NCI-H1694 treated with DMSO at 0.1 percent for 48 hours (cell line): ENCODE results near the gene TFDP3.

Source experiments
- DNase-seq: peaks from one replicate; lab custom pipeline; 2025; lab: John Stamatoyannopoulos, UW

Gene TFDP3, protein sequence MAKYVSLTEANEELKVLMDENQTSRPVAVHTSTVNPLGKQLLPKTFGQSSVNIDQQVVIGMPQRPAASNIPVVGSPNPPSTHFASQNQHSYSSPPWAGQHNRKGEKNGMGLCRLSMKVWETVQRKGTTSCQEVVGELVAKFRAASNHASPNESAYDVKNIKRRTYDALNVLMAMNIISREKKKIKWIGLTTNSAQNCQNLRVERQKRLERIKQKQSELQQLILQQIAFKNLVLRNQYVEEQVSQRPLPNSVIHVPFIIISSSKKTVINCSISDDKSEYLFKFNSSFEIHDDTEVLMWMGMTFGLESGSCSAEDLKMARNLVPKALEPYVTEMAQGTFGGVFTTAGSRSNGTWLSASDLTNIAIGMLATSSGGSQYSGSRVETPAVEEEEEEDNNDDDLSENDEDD

DNA sequence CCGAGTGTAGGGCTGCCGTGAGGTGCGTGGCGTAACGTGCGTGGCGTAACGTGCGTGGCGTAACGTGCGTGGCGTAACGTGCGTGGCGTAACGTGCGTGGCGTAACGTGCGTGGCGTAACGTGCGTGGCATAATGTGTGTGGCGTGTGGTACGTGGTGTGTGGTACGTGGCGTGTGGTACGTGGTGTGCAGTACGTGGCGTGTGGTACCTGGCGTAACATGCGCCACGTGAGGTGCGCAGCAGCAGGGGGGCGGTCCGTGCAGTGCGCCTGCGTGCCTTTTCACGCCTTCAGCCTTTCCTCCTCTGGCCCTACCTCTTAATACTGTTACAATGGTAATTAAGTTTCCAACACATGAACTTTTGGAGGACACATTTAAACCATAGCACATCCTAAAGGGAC lies at the start of gene TFDP3:
Gene TFDP3 (minus strand): TSS at position 26 of the 400 bp plus-strand sequence. CDS start 95 bp downstream, outside the sequence.
- no peak for DNase-seq

DNA sequence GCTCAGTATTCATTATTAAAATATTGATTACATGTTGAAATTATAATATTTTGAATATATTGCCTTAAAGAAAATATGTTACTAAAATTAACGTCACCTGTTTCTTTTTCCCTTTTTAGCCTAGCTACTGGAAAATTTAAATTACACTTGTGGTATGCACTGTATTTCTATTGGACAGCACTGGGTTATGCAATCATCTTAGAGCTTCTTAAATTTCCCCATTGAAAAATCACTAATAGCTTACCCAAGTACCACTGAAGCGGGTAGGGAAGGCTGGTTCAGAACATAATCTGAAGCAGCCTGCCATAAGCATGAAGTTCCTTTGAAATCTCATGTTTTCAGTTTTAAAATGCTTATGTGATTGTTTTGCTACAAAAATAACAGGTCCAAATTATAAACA lies 49.5 kb upstream of the TFDP3 start:
- no peak for DNase-seq

DNA sequence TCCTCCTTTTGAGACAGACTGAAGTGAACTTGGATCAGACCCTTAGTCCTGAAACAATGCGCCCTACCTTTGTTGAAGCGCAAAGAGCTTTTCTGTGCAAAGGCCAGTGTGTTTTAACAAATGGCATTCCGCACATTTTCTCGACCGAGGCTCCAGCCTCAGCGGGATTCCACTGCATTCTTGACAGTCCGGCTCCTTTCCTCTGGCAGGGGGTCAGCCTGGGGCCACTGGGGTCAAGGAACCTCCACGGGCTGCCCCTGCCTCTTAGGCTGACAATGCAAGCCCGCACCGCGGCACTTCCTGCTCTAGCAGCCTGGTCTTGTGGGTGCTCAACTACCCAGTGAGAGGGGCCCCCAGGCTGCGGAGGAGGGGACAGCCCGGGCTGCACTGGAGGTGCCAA lies 47.2 kb upstream of the TFDP3 start:
- DNase-seq, result no peak

DNA sequence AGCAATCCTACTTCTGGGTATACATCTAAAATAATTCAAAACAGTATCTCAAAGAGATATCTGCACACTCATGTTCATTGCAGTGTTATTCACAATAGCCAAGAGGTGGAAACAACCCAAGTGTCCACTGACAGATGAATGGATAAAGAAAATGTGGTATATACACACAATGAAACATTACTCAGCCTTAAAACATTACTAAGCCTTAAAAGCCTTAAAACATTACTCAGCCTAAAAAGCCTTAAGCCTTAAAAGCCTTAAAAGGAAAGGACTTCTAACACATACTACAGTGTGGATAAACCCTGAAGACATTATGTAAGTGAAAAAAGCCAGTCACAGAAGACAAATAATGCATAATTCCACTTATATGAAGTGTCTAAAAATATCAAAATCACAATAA lies 40.3 kb upstream of the TFDP3 start:
- DNase-seq, result no peak

DNA sequence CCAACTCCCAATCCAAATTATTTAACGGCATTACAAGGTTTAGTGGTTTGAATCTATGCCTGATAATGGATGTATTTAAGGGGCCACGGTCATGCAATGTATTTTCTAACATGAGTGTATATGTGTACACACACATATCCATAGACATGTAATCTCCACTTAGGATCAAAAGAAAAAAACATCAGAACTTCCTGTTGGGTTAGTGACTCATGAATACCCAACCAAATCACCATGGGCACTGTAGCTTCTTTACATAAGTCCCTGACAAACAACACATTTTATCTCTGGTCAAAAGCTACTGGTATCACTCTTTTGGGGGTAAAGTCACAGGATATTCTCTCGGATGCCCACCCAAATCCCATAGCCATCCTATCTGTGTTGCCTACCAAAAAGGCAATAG lies 36.5 kb upstream of the TFDP3 start:
- DNase-seq, result no peak

DNA sequence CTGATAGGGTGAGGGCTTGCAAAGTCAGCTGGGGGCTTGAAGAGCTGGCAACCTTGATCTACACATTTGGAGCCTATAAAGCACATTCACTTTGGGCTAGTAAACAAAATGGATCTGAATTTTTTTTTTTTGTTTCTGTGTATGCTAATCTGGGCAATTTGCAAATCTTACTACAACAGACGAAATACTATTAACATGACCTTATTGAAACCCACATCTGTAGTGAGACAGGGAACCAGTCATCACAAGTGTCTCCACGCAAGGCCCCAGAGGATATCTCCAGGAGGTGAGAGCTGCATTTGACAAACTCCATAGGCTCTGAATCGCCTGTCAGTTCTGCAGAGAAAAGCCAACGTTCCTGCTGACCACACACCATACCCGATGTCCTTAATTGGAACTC lies 33.0 kb upstream of the TFDP3 start:
- DNase-seq, result no peak

DNA sequence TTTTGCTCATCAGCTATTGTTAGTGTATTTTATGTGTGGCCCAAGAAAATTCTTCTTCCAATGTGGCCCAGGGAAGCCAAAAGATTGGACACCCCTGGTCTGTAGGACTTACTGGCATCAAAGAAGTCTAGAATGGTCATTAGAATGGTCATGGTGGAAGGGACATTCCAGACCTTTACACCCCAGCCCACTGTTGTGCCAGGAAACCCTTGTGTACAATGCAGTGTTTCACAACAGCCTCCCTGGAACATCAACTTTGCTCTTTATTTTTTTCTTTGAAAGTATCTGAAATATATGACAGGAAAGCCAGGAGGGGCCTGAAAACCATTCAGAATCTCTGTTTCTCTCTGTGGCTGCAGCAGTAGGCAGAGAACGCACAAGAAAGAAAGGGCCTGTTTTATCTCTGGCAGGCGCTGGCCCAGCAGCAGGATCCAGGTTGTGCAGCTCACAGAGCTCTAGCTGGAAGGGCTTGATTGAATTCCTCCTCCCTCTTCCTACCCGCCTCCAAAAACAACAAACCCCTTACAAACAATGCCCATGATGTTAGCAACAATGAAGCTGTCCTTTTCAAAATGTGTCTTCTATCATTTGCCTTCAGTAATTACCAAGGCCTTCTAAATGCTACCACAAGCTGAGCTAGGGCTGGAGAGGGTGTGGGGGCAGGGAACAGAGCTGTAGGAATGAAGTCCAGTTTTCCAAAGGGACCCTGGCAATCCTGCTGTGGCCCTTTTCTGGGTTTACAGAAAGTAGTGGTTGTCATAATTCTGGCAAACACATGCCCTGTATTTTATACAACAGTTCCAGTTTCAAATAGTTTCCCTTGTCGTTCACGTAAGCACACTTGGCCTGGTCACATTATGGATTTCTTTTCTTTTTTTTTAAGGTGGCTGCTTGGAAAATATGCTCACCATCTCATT lies 32.3 kb upstream of the TFDP3 start:
- no peak for DNase-seq

DNA sequence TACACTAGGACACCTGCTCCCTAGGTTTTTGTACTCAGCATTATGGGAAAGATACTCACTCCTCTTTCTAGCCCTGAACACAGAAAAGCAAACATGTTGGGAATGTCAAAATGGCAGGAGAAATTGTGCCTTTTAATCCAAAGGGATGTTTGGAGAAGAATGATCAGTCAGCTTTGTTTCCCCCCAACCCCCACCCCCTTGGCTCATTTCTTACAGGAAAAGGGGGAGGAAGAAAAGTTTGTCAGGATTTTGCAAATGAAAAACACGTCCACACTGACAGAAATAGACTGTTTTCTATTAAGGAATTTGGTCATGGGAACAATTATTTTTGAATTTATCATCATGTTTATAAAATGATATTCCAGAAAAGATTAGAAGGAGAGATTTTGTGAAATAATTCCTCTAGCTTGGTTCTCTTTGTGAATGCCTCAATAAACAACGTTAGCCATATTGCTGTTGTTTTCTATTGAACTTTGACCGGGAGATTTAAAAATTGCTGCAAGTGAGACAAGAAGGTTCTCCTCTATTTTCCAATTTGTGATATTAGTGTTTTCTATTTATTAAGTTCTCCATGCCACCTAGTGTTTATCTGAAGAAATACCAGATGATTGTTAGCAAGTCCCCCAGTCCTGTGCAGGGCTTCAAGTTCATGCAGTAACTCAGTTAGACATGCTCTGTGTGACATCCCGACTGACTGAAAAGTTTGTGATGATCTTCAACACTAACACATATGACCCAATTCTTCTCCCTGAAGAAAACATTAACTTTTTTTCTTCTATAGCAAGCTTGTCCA lies 31.3 kb upstream of the TFDP3 start:
- peak; percentile 20 for DNase-seq

DNA sequence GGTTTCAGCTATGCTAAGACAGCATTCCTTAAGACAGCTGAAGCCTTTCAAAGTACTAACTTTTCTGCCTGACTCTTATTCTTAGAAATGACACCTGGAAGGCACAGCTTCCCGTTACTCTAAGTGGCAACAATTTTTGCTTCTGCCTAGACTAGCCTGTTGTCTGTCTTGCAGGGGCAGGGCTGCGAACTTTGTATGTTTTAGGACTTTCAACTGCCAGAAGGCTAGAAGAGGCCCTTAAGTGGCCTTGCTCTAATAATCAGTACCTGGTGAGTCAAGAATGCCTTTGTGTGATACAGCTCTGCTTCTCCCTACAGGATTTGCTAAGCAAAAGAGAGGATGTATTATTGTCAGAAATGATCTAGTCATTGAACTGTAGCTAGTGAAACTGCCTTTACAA lies 30.0 kb upstream of the TFDP3 start:
- no peak for DNase-seq

DNA sequence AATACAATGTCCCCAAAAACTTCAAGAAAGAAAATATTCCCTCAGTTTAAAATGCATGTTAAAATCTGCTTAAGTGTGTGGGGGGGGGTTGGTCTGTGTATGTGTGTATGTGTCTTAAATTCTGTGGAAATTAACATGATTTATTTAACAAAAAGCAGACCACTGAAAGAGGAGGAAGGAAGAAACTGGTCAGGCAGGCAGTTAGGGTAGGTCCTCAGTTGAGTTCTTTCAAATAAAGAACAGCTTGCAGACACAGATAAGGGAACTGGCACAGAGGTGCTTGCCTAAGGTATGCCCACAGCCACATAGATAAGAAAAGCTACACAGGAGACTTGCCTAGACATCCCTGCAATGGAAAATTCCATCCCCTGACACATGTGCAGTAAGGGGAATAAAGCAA lies 28.8 kb upstream of the TFDP3 start:
- no peak for DNase-seq

DNA sequence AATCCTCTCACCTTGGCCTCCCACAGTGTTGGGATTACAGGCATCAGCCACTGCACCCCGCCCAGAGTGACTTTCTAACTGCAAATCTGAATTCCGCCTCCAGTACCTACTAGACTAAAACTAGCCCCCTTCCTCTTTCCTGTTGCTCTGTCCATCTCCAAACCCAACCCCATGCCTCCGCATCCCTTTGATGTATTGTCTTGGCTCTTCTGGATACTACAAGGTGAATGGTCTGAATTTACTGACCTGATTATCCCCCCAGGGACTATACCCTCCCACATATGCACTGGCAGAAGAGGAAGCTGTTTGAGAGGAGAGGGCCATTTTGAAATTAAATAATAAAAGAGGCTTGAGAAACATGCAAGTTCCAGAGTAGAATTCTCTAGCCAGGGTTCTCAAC lies 17.7 kb upstream of the TFDP3 start:
- DNase-seq, result no peak

DNA sequence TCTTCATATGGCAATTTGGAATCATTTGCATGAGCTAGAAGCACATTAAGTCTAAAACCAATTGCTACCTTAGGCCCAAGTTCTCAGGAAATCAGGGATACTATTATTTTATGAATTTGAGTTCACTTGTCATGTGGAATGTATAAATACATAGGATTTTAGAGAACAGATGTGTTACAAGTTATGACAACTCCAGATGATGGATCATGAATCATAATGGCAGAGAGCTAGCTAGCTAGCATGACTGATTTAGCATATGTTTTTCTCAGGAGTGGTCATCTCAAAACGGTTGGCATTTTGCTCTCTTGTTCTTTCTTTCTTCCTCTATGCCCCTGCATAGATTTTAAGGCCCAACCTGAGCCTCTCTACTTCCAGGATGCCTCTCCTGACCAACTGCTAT lies 14.2 kb upstream of the TFDP3 start:
- no peak for DNase-seq

DNA sequence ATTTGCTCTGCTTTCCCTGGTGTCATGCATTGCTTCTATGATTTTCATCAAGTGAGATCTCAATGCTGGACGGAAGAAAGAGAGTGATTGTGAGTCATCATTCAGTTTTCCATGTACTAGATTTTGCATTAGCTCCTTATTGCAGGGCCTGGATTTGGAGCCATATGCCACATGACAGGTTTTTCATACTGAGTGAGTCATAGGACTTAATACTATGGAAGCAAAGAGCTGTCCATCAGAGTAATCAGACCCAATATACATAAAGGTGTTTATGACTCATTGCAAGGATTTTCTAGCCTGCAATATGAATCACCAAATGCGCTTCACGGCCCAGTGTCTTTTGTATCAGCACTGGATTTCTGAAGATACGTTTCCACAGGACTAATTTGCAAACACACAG lies 11.2 kb upstream of the TFDP3 start:
- DNase-seq, result no peak

DNA sequence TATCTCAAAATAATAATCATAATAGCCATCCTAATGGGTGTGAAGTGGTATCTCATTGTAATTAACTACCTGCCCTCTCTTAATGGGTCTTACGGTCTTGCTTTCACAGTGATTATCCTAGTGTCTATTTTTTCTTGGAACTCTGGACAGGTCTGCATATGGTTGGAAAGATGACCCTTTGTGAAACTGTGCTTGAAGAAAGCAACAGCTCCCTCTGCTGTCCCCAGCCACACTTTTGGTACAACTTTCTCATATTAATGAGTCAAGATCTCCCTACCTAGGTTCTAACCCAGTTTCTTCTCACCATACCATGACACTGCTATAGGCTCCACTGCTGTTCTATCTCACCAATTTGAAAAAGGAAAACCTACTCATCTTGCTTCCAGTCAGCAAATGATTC lies 2.4 kb downstream of the TFDP3 start:
- DNase-seq, result no peak

DNA sequence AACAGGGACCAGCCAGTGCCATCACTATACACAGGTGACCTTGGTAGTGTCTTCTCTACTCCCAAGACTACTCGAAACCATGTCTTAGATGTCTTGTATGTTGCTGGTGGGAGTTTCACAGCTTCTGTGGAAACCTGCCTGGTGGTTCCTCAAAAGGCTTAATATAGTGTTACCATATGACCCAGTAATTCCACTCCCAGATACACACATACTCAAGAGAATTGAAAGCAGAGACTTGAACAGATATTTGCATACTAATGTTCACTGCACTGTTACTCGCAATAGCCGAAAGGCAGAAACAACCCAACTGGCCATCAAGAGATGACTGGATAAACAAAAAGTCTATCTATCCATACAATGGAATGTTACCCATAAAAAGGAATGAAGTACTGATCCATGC lies 3.1 kb downstream of the TFDP3 start:
- DNase-seq, result no peak

DNA sequence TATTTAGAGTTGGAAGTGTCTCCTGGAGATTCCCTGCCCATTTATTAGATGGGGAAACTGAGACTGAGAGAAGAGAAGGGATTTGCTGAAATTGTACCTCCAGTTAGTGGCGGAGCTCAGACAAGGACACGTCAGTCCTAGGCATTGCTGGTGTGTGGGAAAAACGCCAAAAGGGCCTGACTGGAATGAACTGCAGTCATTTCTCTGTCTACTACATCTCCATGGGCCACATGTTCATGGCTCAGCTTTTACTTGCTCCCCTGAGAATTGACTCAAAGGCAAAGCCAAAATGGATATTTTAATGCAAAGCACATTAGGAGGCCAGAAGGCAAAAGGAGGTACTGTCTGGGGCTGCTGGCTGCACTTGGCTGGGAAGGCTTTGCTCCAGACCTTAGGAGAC lies 3.9 kb downstream of the TFDP3 start:
- no peak for DNase-seq

DNA sequence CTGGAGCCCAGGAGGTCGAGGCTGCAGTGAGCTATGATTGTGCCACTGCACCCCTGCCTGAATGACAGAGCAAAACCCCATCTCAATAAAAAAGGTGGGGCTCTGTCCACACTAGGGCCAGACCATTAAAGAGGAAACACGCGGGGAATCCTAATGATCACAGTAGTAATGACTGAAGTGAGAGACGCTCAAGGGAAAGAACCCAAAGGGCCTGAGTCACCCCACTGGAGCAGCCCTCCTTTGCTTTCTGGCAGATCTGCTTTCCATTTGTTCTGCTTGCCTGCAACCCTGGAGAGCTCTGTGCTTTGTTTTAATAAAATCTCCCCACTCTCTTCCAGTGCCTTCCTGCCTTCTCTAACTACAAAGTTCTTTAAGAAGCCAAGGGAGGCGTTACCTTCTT lies 5.0 kb downstream of the TFDP3 start:
- DNase-seq, result no peak

DNA sequence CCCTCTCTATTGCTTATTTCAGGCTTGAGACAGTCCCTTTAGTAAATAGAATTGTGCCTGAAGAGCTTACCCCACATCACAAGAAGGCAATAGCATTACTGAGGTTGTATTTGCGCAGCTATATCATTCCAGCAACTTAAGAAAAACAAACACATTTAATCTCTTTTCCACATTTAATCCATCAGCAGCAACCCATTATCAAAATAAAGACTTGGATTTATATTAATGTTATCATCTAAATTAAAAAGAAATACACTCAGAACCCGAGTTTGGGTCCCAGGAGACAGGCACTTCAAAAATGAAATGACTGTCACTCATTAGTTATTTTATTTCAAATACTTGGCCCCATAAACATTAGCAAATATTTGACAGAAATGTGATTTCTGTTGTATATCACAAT lies 10.4 kb downstream of the TFDP3 start:
- no peak for DNase-seq

DNA sequence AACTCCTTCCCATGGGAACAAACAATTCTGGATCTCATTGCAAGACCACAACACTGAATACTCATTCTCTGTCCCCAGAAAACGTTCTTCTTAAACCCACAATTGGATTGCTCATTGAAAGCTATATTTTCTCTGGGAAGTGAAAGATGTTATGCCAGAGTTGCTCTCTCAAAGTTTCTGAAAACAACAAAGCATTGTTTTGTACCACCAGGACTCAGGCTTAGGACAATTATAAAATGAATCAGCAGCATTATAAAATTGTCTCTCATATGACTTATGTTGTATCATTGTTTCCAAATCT lies 26.5 kb downstream of the TFDP3 start:
- no peak for DNase-seq

DNA sequence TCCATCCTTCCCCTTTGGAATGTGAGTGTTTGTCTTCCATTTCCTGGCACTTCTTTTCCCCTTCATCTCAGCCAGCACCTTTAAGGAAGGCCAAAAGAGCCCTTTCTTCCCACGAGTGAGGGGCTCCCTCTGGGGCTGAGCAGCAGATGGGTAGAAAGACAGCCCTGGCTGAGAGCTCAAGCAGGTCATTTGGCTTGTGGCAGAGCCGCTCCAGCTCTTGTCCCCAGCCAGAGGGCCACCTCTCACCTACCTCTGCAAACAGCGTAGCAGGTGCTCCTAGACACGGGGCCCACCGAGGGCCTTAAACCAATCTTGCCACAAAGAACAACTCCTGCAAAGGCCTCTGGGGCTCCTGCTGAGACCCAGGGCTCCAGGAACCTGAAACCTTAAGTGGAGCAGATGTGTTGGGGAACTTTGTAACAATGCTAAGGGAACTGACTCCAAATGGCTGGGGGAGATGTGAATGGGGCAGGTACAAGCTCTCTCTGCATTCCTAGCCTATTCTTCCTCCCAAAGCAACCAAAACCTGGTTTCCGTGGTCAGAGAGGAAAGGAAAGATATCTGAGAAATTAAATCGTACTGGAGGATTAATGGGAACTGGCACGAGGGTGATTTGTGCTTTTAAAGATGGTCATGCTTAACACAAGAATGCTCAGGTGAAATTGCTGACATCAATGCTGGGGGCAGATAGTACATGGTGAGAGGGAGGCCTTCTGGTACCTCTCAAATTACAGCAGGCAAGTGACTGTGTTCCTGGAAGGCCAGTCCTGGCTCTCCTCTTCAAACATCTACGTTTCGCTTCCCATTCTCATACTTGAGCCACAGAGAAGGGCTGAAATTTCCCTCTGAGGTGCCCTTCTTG lies 27.0 kb downstream of the TFDP3 start:
- DNase-seq, result no peak

DNA sequence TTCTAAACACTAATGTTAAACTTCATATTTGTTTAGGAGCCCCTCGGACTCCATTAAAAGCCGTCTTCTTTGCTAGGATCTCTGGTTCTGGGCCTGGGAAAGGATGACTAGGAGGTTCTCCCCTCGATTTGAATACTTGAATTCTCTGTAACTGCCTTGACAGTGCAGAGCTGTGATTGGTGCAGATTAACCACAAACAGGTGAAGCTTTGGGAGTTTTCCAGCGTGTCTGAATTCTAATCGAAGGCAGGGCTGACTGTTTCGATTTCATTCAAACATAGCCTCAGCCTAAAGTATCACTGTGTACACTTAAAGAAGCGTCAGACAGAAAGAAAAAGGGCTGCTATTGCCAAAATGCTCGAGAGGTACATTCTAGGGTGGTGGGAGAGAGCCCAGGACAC lies 29.0 kb downstream of the TFDP3 start:
- no peak for DNase-seq

DNA sequence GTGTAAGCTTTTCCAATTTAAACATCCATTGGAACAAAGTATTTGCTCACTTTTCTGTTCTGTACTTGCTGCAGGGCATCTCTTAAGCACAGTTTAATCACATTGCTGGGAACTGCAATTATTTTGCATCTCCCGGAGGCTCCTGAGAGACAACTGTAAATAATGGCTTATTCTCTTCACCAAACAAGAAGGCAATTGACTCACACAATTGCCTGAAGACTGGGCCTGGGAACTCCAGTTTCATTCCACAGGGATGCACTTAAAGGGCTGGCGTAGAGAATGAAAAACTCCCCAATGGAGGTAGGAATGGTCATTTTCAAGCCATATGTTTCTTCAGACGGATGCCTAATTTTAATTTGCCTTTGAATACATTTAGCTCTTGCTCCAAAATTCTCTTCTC lies 29.5 kb downstream of the TFDP3 start:
- no peak for DNase-seq
